Neural cell (in vitro differentiated cells): ENCODE data around the gene MTFP1. TPM values are rescaled to one million over a fixed set of nuclear protein-coding genes. Genes with fewer than 3 reads are reported as not detected.
"Not testable (repeated sequence)": the region's sequence is repeated elsewhere in the genome, so short reads cannot be mapped to it uniquely, and the experiment has no call there.

Source experiments
- H2AFZ ChIP-seq: fragments of 200-600, 300-800 bp; sonication (generic), shearing (Covaris generic); 2 replicates; pipeline ENCODE4 v1.6.0; 2014; ENCODE audit warnings: low read depth, mild to moderate bottlenecking, antibody characterized with exemption, low read length, moderate library complexity
- H3F3A ChIP-seq: fragments of 200-600 bp; shearing (Covaris generic); 2 replicates; pipeline ENCODE4 v1.6.1; 2016; ENCODE audit warnings: mild to moderate bottlenecking, moderate library complexity, mixed read lengths, antibody characterized with exemption, low read length; ENCODE audit not compliant: insufficient read depth, poor library complexity, severe bottlenecking
- H3K27ac ChIP-seq: fragments of 200-600, 300-800 bp; sonication (generic), shearing (Covaris generic); 2 replicates; pipeline ENCODE4 v1.5.1; 2014; ENCODE audit warnings: mild to moderate bottlenecking, low read length, moderate library complexity
- H3K27me3 ChIP-seq: fragments of 300-800, 200-600 bp; sonication (generic), shearing (Covaris generic); 2 replicates; pipeline ENCODE4 v1.6.0; 2014; ENCODE audit warnings: mild to moderate bottlenecking, low read depth, low read length, moderate library complexity; ENCODE audit not compliant: insufficient read depth
- H3K36me3 ChIP-seq: fragments of 300-800, 200-600 bp; sonication (generic), shearing (Covaris generic); 2 replicates; pipeline ENCODE4 v1.5.1; 2014; ENCODE audit warnings: mild to moderate bottlenecking, antibody characterized with exemption, low read length, moderate library complexity; ENCODE audit not compliant: insufficient read depth
- H3K4me2 ChIP-seq: fragments of 300-800, 200-600 bp; sonication (generic), shearing (Covaris generic); 2 replicates; pipeline ENCODE4 v1.6.0; 2014; ENCODE audit warnings: mild to moderate bottlenecking, low read length
- H3K4me3 ChIP-seq: fragments of 300-800, 200-600 bp; sonication (generic), shearing (Covaris generic); 2 replicates; pipeline ENCODE4 v1.5.1; 2014; ENCODE audit warnings: mild to moderate bottlenecking, low read length, moderate library complexity
- H3K79me2 ChIP-seq: fragments of 200-600 bp; shearing (Covaris generic); replicated peaks from 2 replicates; pipeline ENCODE4 v1.6.0; 2014; ENCODE audit warnings: mild to moderate bottlenecking, low read length, moderate library complexity; ENCODE audit not compliant: insufficient read depth
- H3K9ac ChIP-seq: fragments of 300-800, 200-600 bp; sonication (generic), shearing (Covaris generic); 2 replicates; pipeline ENCODE4 v1.6.1; 2016; ENCODE audit warnings: mild to moderate bottlenecking, low read length, mixed read lengths
- H3K9me2 ChIP-seq: fragments of 200-600 bp; shearing (Covaris generic); 2 replicates; pipeline ENCODE4 v1.6.1; 2016; ENCODE audit warnings: mild to moderate bottlenecking, low read length, mixed read lengths; ENCODE audit not compliant: insufficient read depth
- H3K9me3 ChIP-seq: fragments of 200-600, 300-800 bp; sonication (generic), shearing (Covaris generic); 2 replicates; pipeline ENCODE4 v1.6.1; 2016; ENCODE audit warnings: mild to moderate bottlenecking, mixed run types, low read length, moderate library complexity, mixed read lengths
- H4K20me1 ChIP-seq: fragments of 200-600 bp; shearing (Covaris generic); 2 replicates; pipeline ENCODE4 v1.6.1; 2016; ENCODE audit warnings: mild to moderate bottlenecking, mixed run types; ENCODE audit not compliant: insufficient read depth
- CTCF ChIP-seq: fragments of 450-650 bp; IDR thresholded peaks from 2 replicates; pipeline ENCODE4 v1.5.1; 2014; ENCODE audit warnings: antibody characterized with exemption, mild to moderate bottlenecking, moderate library complexity; ENCODE audit not compliant: poor library complexity, severe bottlenecking
- EP300 ChIP-seq: fragments of 450-650 bp; conservative IDR thresholded peaks from 2 replicates; pipeline ENCODE4 v1.6.1; 2014; ENCODE audit warnings: antibody characterized with exemption, mild to moderate bottlenecking, moderate library complexity; ENCODE audit not compliant: poor library complexity, severe bottlenecking
- EZH2 ChIP-seq: fragments of 200-600, 300-800 bp; shearing (Covaris generic), sonication (generic); IDR thresholded peaks from 2 replicates; pipeline ENCODE4 v1.6.1; 2014; ENCODE audit warnings: antibody characterized with exemption, low read length, borderline replicate concordance, mild to moderate bottlenecking; ENCODE audit not compliant: insufficient read depth, poor library complexity, severe bottlenecking
- MXI1 ChIP-seq: fragments of 450-650 bp; conservative IDR thresholded peaks from 2 replicates; pipeline ENCODE4 v1.6.1; 2014; ENCODE audit warnings: antibody characterized with exemption, mild to moderate bottlenecking; ENCODE audit not compliant: poor library complexity, severe bottlenecking
- POLR2AphosphoS5 ChIP-seq: IDR thresholded peaks from 2 replicates; pipeline ENCODE4 v1.6.1; 2012
- RAD21 ChIP-seq: fragments of 450-650 bp; conservative IDR thresholded peaks from 2 replicates; pipeline ENCODE4 v1.6.1; 2014; ENCODE audit warnings: antibody characterized with exemption, mild to moderate bottlenecking, moderate library complexity
- REST ChIP-seq: IDR thresholded peaks from 2 replicates; pipeline ENCODE4 v1.6.1; 2012; ENCODE audit warnings: borderline replicate concordance
- SMC3 ChIP-seq: fragments of 450-650 bp; conservative IDR thresholded peaks from 2 replicates; pipeline ENCODE4 v1.6.1; 2014; ENCODE audit warnings: antibody characterized with exemption, mild to moderate bottlenecking, moderate library complexity; ENCODE audit not compliant: poor library complexity
- TAF1 ChIP-seq: IDR thresholded peaks from 2 replicates; pipeline ENCODE4 v1.6.1; 2012; ENCODE audit warnings: low read depth
- polyA plus RNA-seq: library from polyadenylated mRNA; depleted of rRNA; stranded (reverse); fragments of >200 nt; gene quantifications from 2 replicates; pipeline ENCODE4 v1.2.3, GENCODE V29; 2014

MTFP1 gene
- polyA plus RNA-seq, 1 donor from 2014 or later, result 8.1 TPM

GRCh38 chr22:30400159-30400558, 25.4 kb upstream of the MTFP1 start:
- Histone ChIP-seq H3F3A (no peaks in the 10 kb centered on the region), H3K79me2 (no peaks in the 10 kb centered on the region), H3K9me3 (no peaks in the 10 kb centered on the region), H3K36me3 (no peaks in the 10 kb centered on the region), H3K4me2 (no peak overlapping the region), H3K4me3 (no peak overlapping the region), H3K27me3 (peaks cover 18% of the 10 kb centered on the region), H4K20me1 (no peaks in the 10 kb centered on the region), H3K9me2 (no peaks in the 10 kb centered on the region), H3K9ac (no peak overlapping the region), H2AFZ (no peak overlapping the region), H3K27ac (no peak overlapping the region)
- TF ChIP-seq SMC3 (no peak), POLR2AphosphoS5 (no peak), EP300 (no peak), TAF1 (no peak), MXI1 (no peak), REST (no peak), CTCF (no peak), RAD21 (no peak), EZH2 (no peak)

- H3K9ac ChIP-seq, H3K79me2 ChIP-seq, H3K36me3 ChIP-seq, H3F3A ChIP-seq, H2AFZ ChIP-seq, H3K4me2 ChIP-seq, H3K9me2 ChIP-seq, H3K9me3 ChIP-seq, H3K4me3 ChIP-seq, H4K20me1 ChIP-seq, H3K27ac ChIP-seq: not testable (repeated sequence)
- peaks cover 17% of the 10 kb centered on the region for H3K27me3 ChIP-seq
Observed at GRCh38 chr22:30401024-30401423, 24.5 kb upstream of the MTFP1 start.

- Histone ChIP-seq H4K20me1 (no peaks in the 10 kb centered on the region), H3K9me3 (no peaks in the 10 kb centered on the region), H3K9me2 (no peaks in the 10 kb centered on the region), H3K9ac (no peak overlapping the region), H3K36me3 (no peaks in the 10 kb centered on the region), H3K27ac (no peak overlapping the region), H3F3A (no peaks in the 10 kb centered on the region), H3K4me3 (no peak overlapping the region), H3K79me2 (no peaks in the 10 kb centered on the region), H2AFZ (no peak overlapping the region), H3K27me3 (peaks cover 9% of the 10 kb centered on the region), H3K4me2 (no peak overlapping the region)
- TF ChIP-seq RAD21 (no peak), REST (no peak), EP300 (no peak), CTCF (no peak), MXI1 (no peak), POLR2AphosphoS5 (no peak), SMC3 (no peak), TAF1 (no peak), EZH2 (no peak)
Observed at GRCh38 chr22:30402028-30402765, 23.4 kb upstream of the MTFP1 start.
